ENCODE measurements around the gene BEST2.
A peak's percentile ranks its signal among the peaks of the same experiment; 100 is the strongest.

BEST2 gene

DNA sequence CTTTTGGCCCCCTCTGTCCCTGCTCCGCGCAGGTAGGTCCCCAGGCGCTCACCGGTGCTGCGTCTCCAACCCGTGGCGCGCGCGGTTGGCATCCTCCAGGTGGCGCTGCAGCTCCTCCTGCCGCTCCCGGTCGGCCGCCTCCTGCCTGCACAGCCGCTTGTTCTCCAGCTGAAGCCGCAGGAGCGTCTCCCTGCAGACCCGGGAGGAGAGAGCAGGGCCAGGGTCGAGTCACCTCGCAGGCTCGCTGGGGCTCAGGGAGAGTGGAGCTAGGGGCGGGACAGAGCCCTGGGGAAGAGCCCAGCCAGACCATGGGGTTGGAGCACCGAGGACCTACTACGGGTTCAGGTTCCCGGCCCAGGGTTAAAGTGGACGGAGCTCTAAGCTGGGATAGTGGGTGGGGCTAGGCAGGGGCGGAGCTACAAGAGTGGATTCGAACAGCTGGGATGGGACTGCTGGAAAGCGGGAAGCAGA lies 14.5 kb downstream of the BEST2 start:
- Histone ChIP-seq H3K27me3 (ENCODE audit: low read depth, low read length) (no peaks in the 10 kb centered on the region), H3K4me1 (ENCODE audit: low read length) (peaks cover 3% of the 10 kb centered on the region; the same call in 1 of the 2 replicates), H3K4me3 (ENCODE audit: low read length) (peak overlapping the region; percentile 69), H3K9me3 (ENCODE audit: insufficient read depth, low read length) (no peaks in the 10 kb centered on the region), H3K79me2 (ENCODE audit: low read length) (no peaks in the 10 kb centered on the region), H3K36me3 (replicated peaks; ENCODE audit: low read depth, low read length) (peaks cover 7% of the 10 kb centered on the region), H3K27ac (ENCODE audit: low read length) (no peak overlapping the region), H2AFZ (ENCODE audit: low read depth, low read length) (no peak overlapping the region), H4K20me1 (ENCODE audit: insufficient read depth, low read length) (no peaks in the 10 kb centered on the region), H3K4me2 (ENCODE audit: low read length) (peak overlapping the region; percentile 84), H3K9ac (ENCODE audit: low read length) (no peak overlapping the region)
- TF ChIP-seq EZH2phosphoT487 (IDR thresholded peaks at IDR 0.05; ENCODE audit: low read depth), result no peak
- TF ChIP-seq, protein P1, sequence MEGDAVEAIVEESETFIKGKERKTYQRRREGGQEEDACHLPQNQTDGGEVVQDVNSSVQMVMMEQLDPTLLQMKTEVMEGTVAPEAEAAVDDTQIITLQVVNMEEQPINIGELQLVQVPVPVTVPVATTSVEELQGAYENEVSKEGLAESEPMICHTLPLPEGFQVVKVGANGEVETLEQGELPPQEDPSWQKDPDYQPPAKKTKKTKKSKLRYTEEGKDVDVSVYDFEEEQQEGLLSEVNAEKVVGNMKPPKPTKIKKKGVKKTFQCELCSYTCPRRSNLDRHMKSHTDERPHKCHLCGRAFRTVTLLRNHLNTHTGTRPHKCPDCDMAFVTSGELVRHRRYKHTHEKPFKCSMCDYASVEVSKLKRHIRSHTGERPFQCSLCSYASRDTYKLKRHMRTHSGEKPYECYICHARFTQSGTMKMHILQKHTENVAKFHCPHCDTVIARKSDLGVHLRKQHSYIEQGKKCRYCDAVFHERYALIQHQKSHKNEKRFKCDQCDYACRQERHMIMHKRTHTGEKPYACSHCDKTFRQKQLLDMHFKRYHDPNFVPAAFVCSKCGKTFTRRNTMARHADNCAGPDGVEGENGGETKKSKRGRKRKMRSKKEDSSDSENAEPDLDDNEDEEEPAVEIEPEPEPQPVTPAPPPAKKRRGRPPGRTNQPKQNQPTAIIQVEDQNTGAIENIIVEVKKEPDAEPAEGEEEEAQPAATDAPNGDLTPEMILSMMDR (IDR thresholded peaks at IDR 0.05; ENCODE audit: low read depth, low read length), result peak; percentile 87

DNA sequence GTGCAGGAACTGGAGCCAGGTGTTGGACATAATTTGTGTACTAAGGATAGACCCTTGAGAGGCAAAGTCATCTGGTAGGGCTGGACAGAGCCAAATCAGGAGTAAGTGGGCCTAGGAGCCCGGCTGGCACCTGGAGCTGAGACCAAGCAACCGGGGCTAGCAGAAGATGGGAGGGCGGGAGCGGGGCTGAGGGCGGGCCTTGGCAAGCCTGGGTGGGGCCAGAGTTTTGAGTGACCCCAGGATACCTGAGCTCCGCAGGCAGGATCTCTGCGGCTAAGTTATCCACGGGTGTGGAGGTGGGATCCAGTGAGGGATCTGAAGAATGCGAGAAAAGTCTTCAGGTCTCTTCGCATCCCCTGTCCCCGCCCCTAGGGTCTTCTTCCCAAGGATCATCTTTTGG lies 15.6 kb downstream of the BEST2 start:
- no peak for TF ChIP-seq EZH2phosphoT487 (IDR thresholded peaks at IDR 0.05; ENCODE audit: low read depth)
- TF ChIP-seq, protein P1 (IDR thresholded peaks at IDR 0.05; ENCODE audit: low read depth, low read length), result no peak
- Histone ChIP-seq H3K27ac (ENCODE audit: low read length) (no peak overlapping the region), H4K20me1 (ENCODE audit: insufficient read depth, low read length) (no peaks in the 10 kb centered on the region), H3K79me2 (ENCODE audit: low read length) (no peaks in the 10 kb centered on the region), H3K9ac (ENCODE audit: low read length) (no peak overlapping the region), H2AFZ (ENCODE audit: low read depth, low read length) (no peak overlapping the region), H3K9me3 (ENCODE audit: insufficient read depth, low read length) (no peaks in the 10 kb centered on the region), H3K4me3 (ENCODE audit: low read length) (no peak overlapping the region), H3K36me3 (replicated peaks; ENCODE audit: low read depth, low read length) (peaks cover 7% of the 10 kb centered on the region), H3K27me3 (ENCODE audit: low read depth, low read length) (no peaks in the 10 kb centered on the region), H3K4me2 (ENCODE audit: low read length) (no peak overlapping the region), H3K4me1 (ENCODE audit: low read length) (peaks cover 3% of the 10 kb centered on the region; the same call in 1 of the 2 replicates)

DNA sequence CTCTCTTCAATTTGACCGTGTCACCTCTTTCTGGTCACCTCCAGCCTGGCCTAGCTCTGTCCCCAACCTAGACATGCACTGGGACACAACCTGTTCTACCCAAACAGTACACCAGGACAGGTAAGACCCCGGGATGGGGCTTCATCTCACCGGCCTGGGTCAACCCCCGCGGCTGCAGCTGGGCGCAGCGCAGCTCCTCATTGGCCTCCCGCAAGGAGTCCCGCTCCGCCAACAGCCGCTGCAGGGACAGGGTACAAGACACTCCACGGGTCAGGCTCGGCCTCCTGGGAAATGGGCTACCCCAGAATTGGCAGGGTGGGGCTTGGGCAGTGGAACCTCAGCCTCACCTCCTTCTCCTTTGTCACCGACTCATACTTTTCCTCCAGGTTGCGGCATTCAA lies 16.1 kb downstream of the BEST2 start:
- H2AFZ ChIP-seq (ENCODE audit: low read depth, low read length), result no peak overlapping the region
- peaks cover 7% of the 10 kb centered on the region for H3K36me3 ChIP-seq (replicated peaks; ENCODE audit: low read depth, low read length)
- H3K4me2 ChIP-seq (ENCODE audit: low read length), result no peak overlapping the region
- H4K20me1 ChIP-seq (ENCODE audit: insufficient read depth, low read length), result no peaks in the 10 kb centered on the region
- H3K27me3 ChIP-seq (ENCODE audit: low read depth, low read length), result no peaks in the 10 kb centered on the region
- peaks cover 3% of the 10 kb centered on the region; the same call in 1 of the 2 replicates for H3K4me1 ChIP-seq (ENCODE audit: low read length)
- no peak overlapping the region for H3K4me3 ChIP-seq (ENCODE audit: low read length)
- no peak overlapping the region for H3K27ac ChIP-seq (ENCODE audit: low read length)
- no peak overlapping the region for H3K9ac ChIP-seq (ENCODE audit: low read length)
- TF ChIP-seq, protein P1 (IDR thresholded peaks at IDR 0.05; ENCODE audit: low read depth, low read length), result no peak
- no peak for TF ChIP-seq EZH2phosphoT487 (IDR thresholded peaks at IDR 0.05; ENCODE audit: low read depth)
- H3K9me3 ChIP-seq (ENCODE audit: insufficient read depth, low read length), result no peaks in the 10 kb centered on the region
- H3K79me2 ChIP-seq (ENCODE audit: low read length), result no peaks in the 10 kb centered on the region

DNA sequence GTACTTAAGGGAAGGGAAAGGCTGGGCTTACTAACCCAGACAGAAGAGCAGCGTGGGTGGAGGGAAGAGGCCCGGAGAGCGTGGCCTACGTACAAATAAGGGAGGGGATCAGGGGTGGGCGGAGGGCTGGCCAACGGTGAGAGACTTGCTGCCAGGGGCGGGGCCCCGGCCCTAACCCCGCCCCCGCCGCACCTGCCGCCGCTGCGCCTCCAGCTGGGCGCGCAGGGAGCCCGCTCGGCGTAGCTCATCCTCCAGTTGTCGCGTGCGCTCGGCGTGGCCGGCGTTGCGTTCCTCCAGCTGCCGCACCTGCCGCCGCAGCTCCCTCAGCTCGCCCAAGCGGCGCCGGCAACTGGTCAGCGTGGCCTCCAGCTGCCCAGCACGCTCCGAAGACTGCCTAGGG lies 18.1 kb downstream of the BEST2 start:
- Histone ChIP-seq H3K4me2 (ENCODE audit: low read length) (no peak overlapping the region), H3K4me1 (ENCODE audit: low read length) (peaks cover 4% of the 10 kb centered on the region; the same call in 1 of the 2 replicates), H3K9me3 (ENCODE audit: insufficient read depth, low read length) (no peaks in the 10 kb centered on the region), H3K36me3 (replicated peaks; ENCODE audit: low read depth, low read length) (peaks cover 3% of the 10 kb centered on the region), H3K27me3 (ENCODE audit: low read depth, low read length) (no peaks in the 10 kb centered on the region), H3K4me3 (ENCODE audit: low read length) (no peak overlapping the region), H3K9ac (ENCODE audit: low read length) (no peak overlapping the region), H2AFZ (ENCODE audit: low read depth, low read length) (no peak overlapping the region), H4K20me1 (ENCODE audit: insufficient read depth, low read length) (no peaks in the 10 kb centered on the region), H3K79me2 (ENCODE audit: low read length) (no peaks in the 10 kb centered on the region), H3K27ac (ENCODE audit: low read length) (no peak overlapping the region)
- TF ChIP-seq EZH2phosphoT487 (IDR thresholded peaks at IDR 0.05; ENCODE audit: low read depth), result no peak
- TF ChIP-seq, protein P1 (IDR thresholded peaks at IDR 0.05; ENCODE audit: low read depth, low read length), result no peak

Measured in OCI-LY3 (cell line).